Lower lobe of right lung (tissue), 2 donors: ENCODE data around the gene CBARP. TPM values are rescaled to one million over a fixed set of nuclear protein-coding genes. Genes with fewer than 3 reads are reported as not detected.
A peak's percentile ranks its signal among the peaks of the same experiment; 100 is the strongest.

Experiments
- ATAC-seq, 2 donors: fragments of 200-7000 bp; cut with Tn5 transposase; one replicate each; pipeline ENCODE4 v1.9.1; 2020 to 2022; ENCODE audit warnings: mild to moderate bottlenecking in 2 of 2, moderate library complexity in 2 of 2
- DNase-seq: peaks from one replicate; pipeline ENCODE4 v3.0.0-alpha.2; 2020
- H3K27ac ChIP-seq: fragments of 200-600 bp; one replicate; pipeline ENCODE4 v1.8.0; 2022
- H3K27me3 ChIP-seq: fragments of 200-600 bp; one replicate; pipeline ENCODE4 v1.8.0; 2022; ENCODE audit warnings: low read depth
- H3K36me3 ChIP-seq: fragments of 200-600 bp; one replicate; pipeline ENCODE4 v1.8.0; 2022; ENCODE audit warnings: mild to moderate bottlenecking
- H3K4me1 ChIP-seq: fragments of 200-600 bp; one replicate; pipeline ENCODE4 v1.8.0; 2022
- H3K4me3 ChIP-seq: fragments of 200-600 bp; one replicate; pipeline ENCODE4 v1.8.0; 2022; ENCODE audit warnings: mild to moderate bottlenecking
- H3K9me3 ChIP-seq: fragments of 200-600 bp; one replicate; pipeline ENCODE4 v1.8.0; 2022
- CTCF ChIP-seq: fragments of 200-600 bp; IDR thresholded peaks from one replicate; pipeline ENCODE4 v1.8.0; 2022; ENCODE audit warnings: antibody characterized with exemption, mild to moderate bottlenecking
- intact Hi-C: fragments of 100-400 bp; cut with DNase I; formaldehyde crosslinking; loops from one replicate; pipeline ENCODE4 v1.11.0; 2022
- total RNA-seq: library from RNA; stranded (reverse); fragmentation: NEBNext Ultra II Directional; extraction: Animal tissue kit (Norgen Biotek cat#: 25700); gene quantifications from one replicate; pipeline ENCODE4 v1.2.1, GENCODE V29; 2021
- donor health status: DM: no; HTN: yes; CAD: no; lungs with severe emphysema.

The CBARP gene
- total RNA-seq, 1 donor from 2014 or later = 0.41 TPM

GRCh38 chr19:1259876-1260748 is 22.3 kb upstream of the CBARP start:
- Histone ChIP-seq H3K4me1 (peaks cover 82% of the 10 kb centered on the region), H3K27ac (peak overlapping the region; percentile 98), H3K4me3 (peak overlapping the region; percentile 76), H3K36me3 (peaks cover 31% of the 10 kb centered on the region), H3K27me3 (no peaks in the 10 kb centered on the region), H3K9me3 (no peaks in the 10 kb centered on the region)
- TF ChIP-seq CTCF = no peak
- peak; percentile 72 for DNase-seq
- ATAC-seq = peak; percentile 2 to 4
- intact Hi-C loops = no loop called here

GRCh38 chr19:1259206-1259875 is 21.5 kb upstream of the CBARP start:
- Histone ChIP-seq H3K36me3 (peaks cover 39% of the 10 kb centered on the region), H3K4me3 (peak overlapping the region; percentile 76), H3K4me1 (peaks cover 83% of the 10 kb centered on the region), H3K9me3 (no peaks in the 10 kb centered on the region), H3K27me3 (no peaks in the 10 kb centered on the region), H3K27ac (peak overlapping the region; percentile 98)
- DNase-seq (peak; percentile 88), ATAC-seq (peak; percentile 7 to 18)
- intact Hi-C loops = no loop called here
- TF ChIP-seq CTCF = no peak

- H3K4me1 ChIP-seq = peaks cover 89% of the 10 kb centered on the region
- intact Hi-C loops = no loop called here
- ATAC-seq (no peak), DNase-seq (no peak)
- H3K27me3 ChIP-seq = no peaks in the 10 kb centered on the region
- peak overlapping the region; percentile 76 for H3K4me3 ChIP-seq
- TF ChIP-seq CTCF = no peak
- peak overlapping the region; percentile 98 for H3K27ac ChIP-seq
- no peaks in the 10 kb centered on the region for H3K9me3 ChIP-seq
- peaks cover 44% of the 10 kb centered on the region for H3K36me3 ChIP-seq
These were observed 21.0 kb upstream of the CBARP start for GRCh38 chr19:1258707-1259205.

- intact Hi-C loops = no loop called here
- H3K9me3 ChIP-seq = no peaks in the 10 kb centered on the region
- ATAC-seq = no peak
- no peak for TF ChIP-seq CTCF
- peaks cover 48% of the 10 kb centered on the region for H3K36me3 ChIP-seq
- H3K4me1 ChIP-seq = peaks cover 94% of the 10 kb centered on the region
- H3K27me3 ChIP-seq = no peaks in the 10 kb centered on the region
- H3K27ac ChIP-seq = peak overlapping the region; percentile 98
- peak overlapping the region; percentile 76 for H3K4me3 ChIP-seq
- DNase-seq = no peak
These were observed 20.3 kb upstream of the CBARP start for GRCh38 chr19:1258163-1258492.

GRCh38 chr19:1257475-1258162 is 19.8 kb upstream of the CBARP start:
- intact Hi-C loops = no loop called here
- H3K9me3 ChIP-seq = no peaks in the 10 kb centered on the region
- peak overlapping the region; percentile 76 for H3K4me3 ChIP-seq
- H3K4me1 ChIP-seq = peaks cover 91% of the 10 kb centered on the region
- H3K27me3 ChIP-seq = no peaks in the 10 kb centered on the region
- H3K36me3 ChIP-seq = peaks cover 48% of the 10 kb centered on the region
- peak overlapping the region; percentile 98 for H3K27ac ChIP-seq
- no peak for TF ChIP-seq CTCF
- ATAC-seq (no peak), DNase-seq (no peak)
